ENCODE data around the gene ECI2. TPM values are rescaled to one million over a fixed set of nuclear protein-coding genes. Genes with fewer than 3 reads are reported as not detected.

Gene ECI2
- total and polyA plus RNA-seq, 2 of the 13 experiments (the other 11 are each of a cell fraction or from before 2014, with no cell fraction given): 78.5 to 228 TPM

GRCh38 chr6:4125933-4126864 is 9.2 kb downstream of the ECI2 start (continued):
- TF ChIP-seq NAIF1 (CRISPR knock-in tag; IDR thresholded peaks at IDR 0.05; ENCODE audit: borderline replicate concordance) (no peak), ZNF781 (CRISPR knock-in tag; IDR thresholded peaks at IDR 0.05; ENCODE audit: borderline replicate concordance, not compliant biosample characterization) (no peak), JUND (CRISPR knock-in tag; IDR thresholded peaks at IDR 0.05) (peak; percentile 39; the same call in 1 of the 2 replicates), ZKSCAN8 (CRISPR knock-in tag; IDR thresholded peaks at IDR 0.05; ENCODE audit: borderline replicate concordance) (peak; percentile 13; the same call in 1 of the 2 replicates), ZNF850 (CRISPR knock-in tag; conservative IDR thresholded peaks at IDR 0.05) (no peak), SIX4 (CRISPR knock-in tag; IDR thresholded peaks at IDR 0.05) (no peak), ARNTL (CRISPR knock-in tag; IDR thresholded peaks at IDR 0.05) (no peak), TBX3 (IDR thresholded peaks at IDR 0.05; ENCODE audit: borderline replicate concordance) (no peak), ZNF260 (CRISPR knock-in tag; IDR thresholded peaks at IDR 0.05; ENCODE audit: borderline replicate concordance, low read depth) (no peak), ZBTB1 (CRISPR knock-in tag; IDR thresholded peaks at IDR 0.05; ENCODE audit: borderline replicate concordance) (no peak), TMF1 (CRISPR knock-in tag; IDR thresholded peaks at IDR 0.05; ENCODE audit: low read depth) (no peak), SALL2 (CRISPR knock-in tag; IDR thresholded peaks at IDR 0.05) (no peak), BORCS8-MEF2B (CRISPR knock-in tag; IDR thresholded peaks at IDR 0.05) (no peak), ZNF512B (CRISPR knock-in tag; IDR thresholded peaks at IDR 0.05; ENCODE audit: borderline replicate concordance) (no peak), FLYWCH1 (CRISPR knock-in tag; IDR thresholded peaks at IDR 0.05) (no peak), ZBTB38 (CRISPR knock-in tag; IDR thresholded peaks at IDR 0.05) (peak; percentile 54; the same call in 1 of the 2 replicates), ZNF451 (CRISPR knock-in tag; IDR thresholded peaks at IDR 0.05) (no peak), MTF1 (CRISPR knock-in tag; IDR thresholded peaks at IDR 0.05) (no peak)

All from HepG2 (cell line).